Kidney glomerular epithelial cell (primary cell): ENCODE results near the gene PRKAR1A.

Experiments used
- DNase-seq: peaks from one replicate; lab custom pipeline; 2025; lab: John Stamatoyannopoulos, UW

Gene PRKAR1A

GRCh38 chr17:68600067-68600930 lies 88.1 kb downstream of the PRKAR1A start:
- DNase-seq: no peak
